Activated T-helper 17 cell treated with anti-CD3 and anti-CD28 coated beads, Interleukin-2, amount 50 U/mL, for 72 hours (primary cell): ENCODE measurements around the gene ANKRD17. TPM values are rescaled to one million over a fixed set of nuclear protein-coding genes. Genes with fewer than 3 reads are reported as not detected.
"Not testable (repeated sequence)": the region's sequence is repeated elsewhere in the genome, so short reads cannot be mapped to it uniquely, and the experiment has no call there.

Source experiments
- ATAC-seq: fragments of 150-1000 bp; cut with Tn5 transposase; replicated peaks from 2 replicates; pipeline ENCODE4 v1.10.0; 2021; ENCODE audit warnings: mild to moderate bottlenecking, moderate library complexity
- H3K27ac Mint-ChIP-seq: one replicate; pipeline ENCODE4 v1.8.0; 2022; ENCODE audit warnings: mixed read lengths
- H3K27me3 Mint-ChIP-seq: one replicate; pipeline ENCODE4 v1.8.0; 2022; ENCODE audit warnings: mixed read lengths
- H3K36me3 Mint-ChIP-seq: one replicate; pipeline ENCODE4 v1.8.0; 2022; ENCODE audit warnings: low read depth, mild to moderate bottlenecking, mixed read lengths
- H3K4me1 Mint-ChIP-seq: one replicate; pipeline ENCODE4 v1.8.0; 2022; ENCODE audit warnings: mixed read lengths
- H3K4me3 Mint-ChIP-seq: one replicate; pipeline ENCODE4 v1.8.0; 2022; ENCODE audit warnings: mild to moderate bottlenecking, mixed read lengths
- H3K9me3 Mint-ChIP-seq: one replicate; pipeline ENCODE4 v1.8.0; 2022; ENCODE audit warnings: mixed read lengths
- total RNA-seq, 2 donors: library from RNA; stranded (reverse); gene quantifications; one replicate each; pipeline ENCODE4 v1.2.3, GENCODE V29; 2022

Gene ANKRD17, protein sequence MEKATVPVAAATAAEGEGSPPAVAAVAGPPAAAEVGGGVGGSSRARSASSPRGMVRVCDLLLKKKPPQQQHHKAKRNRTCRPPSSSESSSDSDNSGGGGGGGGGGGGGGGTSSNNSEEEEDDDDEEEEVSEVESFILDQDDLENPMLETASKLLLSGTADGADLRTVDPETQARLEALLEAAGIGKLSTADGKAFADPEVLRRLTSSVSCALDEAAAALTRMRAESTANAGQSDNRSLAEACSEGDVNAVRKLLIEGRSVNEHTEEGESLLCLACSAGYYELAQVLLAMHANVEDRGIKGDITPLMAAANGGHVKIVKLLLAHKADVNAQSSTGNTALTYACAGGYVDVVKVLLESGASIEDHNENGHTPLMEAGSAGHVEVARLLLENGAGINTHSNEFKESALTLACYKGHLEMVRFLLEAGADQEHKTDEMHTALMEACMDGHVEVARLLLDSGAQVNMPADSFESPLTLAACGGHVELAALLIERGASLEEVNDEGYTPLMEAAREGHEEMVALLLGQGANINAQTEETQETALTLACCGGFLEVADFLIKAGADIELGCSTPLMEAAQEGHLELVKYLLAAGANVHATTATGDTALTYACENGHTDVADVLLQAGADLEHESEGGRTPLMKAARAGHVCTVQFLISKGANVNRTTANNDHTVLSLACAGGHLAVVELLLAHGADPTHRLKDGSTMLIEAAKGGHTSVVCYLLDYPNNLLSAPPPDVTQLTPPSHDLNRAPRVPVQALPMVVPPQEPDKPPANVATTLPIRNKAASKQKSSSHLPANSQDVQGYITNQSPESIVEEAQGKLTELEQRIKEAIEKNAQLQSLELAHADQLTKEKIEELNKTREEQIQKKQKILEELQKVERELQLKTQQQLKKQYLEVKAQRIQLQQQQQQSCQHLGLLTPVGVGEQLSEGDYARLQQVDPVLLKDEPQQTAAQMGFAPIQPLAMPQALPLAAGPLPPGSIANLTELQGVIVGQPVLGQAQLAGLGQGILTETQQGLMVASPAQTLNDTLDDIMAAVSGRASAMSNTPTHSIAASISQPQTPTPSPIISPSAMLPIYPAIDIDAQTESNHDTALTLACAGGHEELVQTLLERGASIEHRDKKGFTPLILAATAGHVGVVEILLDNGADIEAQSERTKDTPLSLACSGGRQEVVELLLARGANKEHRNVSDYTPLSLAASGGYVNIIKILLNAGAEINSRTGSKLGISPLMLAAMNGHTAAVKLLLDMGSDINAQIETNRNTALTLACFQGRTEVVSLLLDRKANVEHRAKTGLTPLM (N-terminal part only)
- 10 to 100 TPM; 46.7 to 70.7 TPM for total RNA-seq

DNA sequence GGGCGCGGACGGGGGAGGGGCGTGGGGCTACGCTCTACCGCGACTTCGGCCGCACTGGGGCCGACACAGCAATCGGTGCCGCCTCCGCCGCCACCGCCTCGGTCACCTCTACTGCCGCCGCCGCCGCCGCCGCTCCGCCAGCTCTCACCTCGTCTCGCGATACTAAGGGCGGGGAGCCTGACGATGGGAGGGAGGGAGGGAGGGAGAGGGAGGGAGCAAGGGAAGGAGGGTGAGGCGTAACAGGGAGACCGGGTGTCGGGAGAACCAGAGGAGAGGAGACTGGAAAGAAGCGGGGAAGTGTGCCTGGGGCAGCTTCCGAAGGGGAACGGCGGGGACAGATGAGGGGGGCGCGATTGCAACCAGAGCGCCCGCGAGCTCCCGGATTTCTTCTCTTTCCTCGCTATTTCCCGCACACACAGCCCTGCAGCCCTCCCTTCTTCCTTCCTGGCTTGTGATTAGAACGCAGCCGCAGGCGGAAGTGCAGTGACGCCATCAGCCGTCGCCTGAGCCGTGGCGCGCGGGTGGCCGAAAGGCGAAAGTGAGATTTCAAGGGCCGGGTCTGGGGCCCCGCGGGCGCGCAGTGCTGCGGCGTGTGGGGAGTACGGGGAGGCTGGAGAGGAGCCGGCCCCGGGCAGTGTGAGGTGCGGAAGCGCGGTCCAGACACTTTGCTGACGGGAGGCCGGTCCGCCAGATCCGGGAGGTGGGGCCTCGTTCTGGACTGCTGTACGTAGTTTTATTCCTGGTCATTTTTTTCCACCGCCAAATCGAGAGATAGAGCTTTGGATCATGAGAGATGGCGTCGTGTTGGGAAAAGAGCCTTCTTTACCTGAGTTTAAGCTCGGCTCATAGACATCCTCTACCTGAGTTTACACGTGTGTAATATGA is at the start of gene ANKRD17:
TSS of gene ANKRD17 (minus strand) at position 113 of the 885 bp plus-strand sequence. CDS start 130 bp downstream, outside the sequence.
- peaks cover 54% of the 10 kb centered on the region for H3K36me3 Mint-ChIP-seq
- no peaks in the 10 kb centered on the region for H3K27me3 Mint-ChIP-seq
- H3K4me1 Mint-ChIP-seq = peaks cover 9% of the 10 kb centered on the region
- H3K27ac Mint-ChIP-seq = peak within 1 kb of the TSS; percentile 100
- peak; percentile 80 for ATAC-seq
- H3K9me3 Mint-ChIP-seq = no peaks in the 10 kb centered on the region
- H3K4me3 Mint-ChIP-seq = peak within 1 kb of the TSS; percentile 99

DNA sequence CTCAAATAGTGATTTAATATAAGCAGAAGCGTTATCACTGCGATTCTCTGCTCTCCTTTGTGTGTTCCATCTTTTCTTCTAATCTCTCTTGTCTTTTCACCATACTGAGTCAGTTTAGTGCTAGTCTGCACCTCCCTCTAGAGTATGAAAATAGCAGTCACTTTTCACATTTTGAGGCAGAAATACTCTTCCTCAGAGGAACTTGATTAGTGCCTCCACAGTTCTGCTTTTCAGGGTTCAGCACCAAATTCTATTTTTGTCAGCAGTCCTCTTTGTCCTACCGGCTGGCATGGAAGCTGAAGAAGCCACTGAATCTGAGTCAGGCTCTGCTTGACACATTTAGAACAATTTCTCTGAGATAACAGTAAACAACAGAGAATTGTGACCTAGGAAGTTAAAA is 49.7 kb upstream of the ANKRD17 start:
- no peaks in the 10 kb centered on the region for H3K9me3 Mint-ChIP-seq
- H3K36me3 Mint-ChIP-seq = no peaks in the 10 kb centered on the region
- no peaks in the 10 kb centered on the region for H3K27me3 Mint-ChIP-seq
- ATAC-seq = no peak
- H3K4me1 Mint-ChIP-seq = no peaks in the 10 kb centered on the region
- no peak overlapping the region for H3K27ac Mint-ChIP-seq
- no peak overlapping the region for H3K4me3 Mint-ChIP-seq

DNA sequence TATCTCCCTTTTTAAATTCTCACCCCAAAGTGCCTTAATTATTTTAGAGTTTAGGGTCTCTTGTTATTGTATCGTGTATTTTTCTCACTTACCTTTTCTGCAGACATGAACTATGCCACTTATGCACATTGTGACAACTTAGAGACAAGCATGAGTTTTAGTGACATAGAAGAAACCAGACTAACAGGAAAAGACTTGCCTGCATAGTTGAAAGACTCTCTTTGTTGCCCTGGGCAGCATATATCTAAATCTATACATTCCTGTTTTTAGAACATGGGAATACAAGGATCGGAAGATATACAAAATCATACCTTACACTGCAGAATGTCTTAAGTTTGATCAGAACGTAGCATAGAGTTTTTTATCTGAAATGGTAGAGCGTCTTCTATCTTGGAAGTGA is 45.1 kb upstream of the ANKRD17 start:
- no peak for ATAC-seq
- H3K4me3 Mint-ChIP-seq = no peak overlapping the region
- H3K36me3 Mint-ChIP-seq = no peaks in the 10 kb centered on the region
- H3K4me1 Mint-ChIP-seq = no peaks in the 10 kb centered on the region
- no peak overlapping the region for H3K27ac Mint-ChIP-seq
- no peaks in the 10 kb centered on the region for H3K27me3 Mint-ChIP-seq
- peaks cover 4% of the 10 kb centered on the region for H3K9me3 Mint-ChIP-seq

DNA sequence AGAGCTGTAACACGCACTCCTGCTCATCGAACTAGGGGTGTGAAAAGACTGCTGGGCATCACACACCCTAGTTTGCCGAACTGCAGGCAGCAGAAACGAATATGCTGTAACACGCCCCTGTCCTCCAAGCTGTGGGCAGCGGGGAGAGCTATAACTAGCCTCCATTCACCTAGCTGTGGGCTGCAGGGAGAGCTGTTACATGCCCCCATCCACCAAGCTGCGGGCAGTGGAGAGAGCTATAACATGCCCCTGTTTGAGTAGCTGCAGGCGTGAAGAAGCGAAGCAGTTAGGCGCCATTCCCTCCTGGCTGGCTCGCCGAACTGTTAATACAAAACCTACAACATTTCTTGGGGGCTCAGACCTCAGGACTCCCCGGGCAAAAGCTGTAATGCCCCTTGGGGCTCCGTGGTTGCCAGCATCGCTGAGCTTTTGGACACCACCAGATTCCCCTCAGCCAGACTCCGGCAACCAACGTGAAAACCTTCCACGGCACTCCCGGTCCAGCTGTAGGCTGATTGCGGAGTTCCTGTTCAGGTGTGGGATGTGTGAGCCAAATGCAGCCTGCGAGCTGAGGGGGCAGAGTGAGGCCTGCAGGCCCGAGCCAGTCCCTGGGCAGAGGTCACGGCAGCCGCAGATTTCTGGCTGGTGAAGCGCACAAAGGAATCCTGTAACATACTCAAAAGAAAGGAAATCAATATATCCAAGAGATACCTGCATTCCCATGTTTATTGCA is 41.1 kb upstream of the ANKRD17 start:
- ATAC-seq = no peak

DNA sequence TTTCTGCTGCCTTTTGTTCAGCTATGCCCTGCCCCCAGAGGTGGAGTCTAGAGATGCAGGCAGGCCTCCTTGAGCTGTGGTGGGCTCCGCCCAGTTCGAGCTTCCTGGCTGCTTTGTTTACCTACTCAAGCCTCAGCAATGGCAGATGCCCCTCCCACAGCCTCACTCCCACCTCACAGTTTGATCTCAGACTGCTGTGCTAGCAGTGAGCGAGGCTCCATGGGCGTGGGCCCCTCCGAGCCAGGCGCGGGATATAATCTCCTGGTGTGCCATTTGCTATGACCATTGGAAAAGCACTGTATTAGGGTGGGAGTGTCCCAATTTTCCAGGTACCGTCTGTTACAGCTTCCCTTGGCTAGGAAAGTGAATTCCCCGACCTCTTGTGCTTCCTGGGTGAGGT is 34.1 kb upstream of the ANKRD17 start:
- not testable (repeated sequence) for H3K27ac Mint-ChIP-seq, H3K27me3 Mint-ChIP-seq, H3K4me3 Mint-ChIP-seq, H3K36me3 Mint-ChIP-seq, H3K4me1 Mint-ChIP-seq, ATAC-seq
- peaks cover 24% of the 10 kb centered on the region for H3K9me3 Mint-ChIP-seq

More for the DNA sequence above, 41.1 kb upstream of the ANKRD17 start:
- H3K27ac Mint-ChIP-seq = no peak overlapping the region
- H3K36me3 Mint-ChIP-seq = no peaks in the 10 kb centered on the region
- H3K4me1 Mint-ChIP-seq = no peaks in the 10 kb centered on the region
- H3K27me3 Mint-ChIP-seq = no peaks in the 10 kb centered on the region
- H3K9me3 Mint-ChIP-seq = peaks cover 13% of the 10 kb centered on the region
- H3K4me3 Mint-ChIP-seq = no peak overlapping the region

DNA sequence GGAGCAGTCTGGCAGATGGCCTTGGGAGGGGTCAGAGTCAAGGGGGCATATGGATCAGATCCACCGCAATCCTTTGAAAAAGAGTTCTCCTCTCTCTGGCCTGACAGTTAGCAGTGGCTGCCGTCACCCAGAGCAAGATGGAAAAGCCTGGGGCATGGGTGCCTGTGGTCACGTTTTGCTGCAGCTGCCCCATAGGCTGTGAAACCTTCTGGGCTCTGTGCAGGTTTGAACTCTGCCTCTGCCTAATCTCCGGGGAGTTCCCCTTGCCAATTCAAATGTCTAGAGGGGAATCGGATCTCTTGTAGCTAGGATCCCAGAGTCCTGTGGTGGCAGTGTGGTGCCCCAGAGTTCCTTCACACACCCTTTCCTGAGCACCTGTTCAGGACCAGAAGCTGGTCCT is 23.4 kb upstream of the ANKRD17 start:
- Mint-ChIP-seq H3K9me3 (peaks cover 14% of the 10 kb centered on the region), H3K27ac (no peak overlapping the region), H3K4me1 (peaks cover 3% of the 10 kb centered on the region), H3K4me3 (no peak overlapping the region), H3K36me3 (peaks cover 18% of the 10 kb centered on the region), H3K27me3 (no peaks in the 10 kb centered on the region)
- no peak for ATAC-seq

DNA sequence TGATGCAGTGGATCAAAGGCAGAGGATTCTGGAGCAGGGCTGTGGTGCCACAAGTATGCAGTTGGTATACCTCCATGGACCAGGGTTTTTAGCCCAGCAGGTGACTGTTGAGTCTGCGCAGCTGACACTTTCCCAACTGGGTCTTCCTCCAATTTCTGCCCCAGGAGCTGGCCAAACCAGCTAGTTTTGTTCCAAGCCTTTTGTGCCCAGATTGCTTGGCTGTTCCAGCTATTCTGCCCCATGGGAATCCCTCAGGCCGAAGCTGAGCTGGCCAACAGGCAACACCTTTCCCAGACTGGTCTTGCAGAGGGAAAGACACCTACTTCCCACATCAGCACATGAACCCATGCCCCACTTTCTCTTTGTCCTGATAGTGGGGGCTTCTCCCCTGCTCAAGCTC is 22.8 kb upstream of the ANKRD17 start:
- H3K36me3 Mint-ChIP-seq = peaks cover 18% of the 10 kb centered on the region
- H3K27me3 Mint-ChIP-seq = no peaks in the 10 kb centered on the region
- peaks cover 12% of the 10 kb centered on the region for H3K9me3 Mint-ChIP-seq
- no peak overlapping the region for H3K27ac Mint-ChIP-seq
- H3K4me1 Mint-ChIP-seq = peaks cover 3% of the 10 kb centered on the region
- no peak for ATAC-seq
- H3K4me3 Mint-ChIP-seq = no peak overlapping the region

DNA sequence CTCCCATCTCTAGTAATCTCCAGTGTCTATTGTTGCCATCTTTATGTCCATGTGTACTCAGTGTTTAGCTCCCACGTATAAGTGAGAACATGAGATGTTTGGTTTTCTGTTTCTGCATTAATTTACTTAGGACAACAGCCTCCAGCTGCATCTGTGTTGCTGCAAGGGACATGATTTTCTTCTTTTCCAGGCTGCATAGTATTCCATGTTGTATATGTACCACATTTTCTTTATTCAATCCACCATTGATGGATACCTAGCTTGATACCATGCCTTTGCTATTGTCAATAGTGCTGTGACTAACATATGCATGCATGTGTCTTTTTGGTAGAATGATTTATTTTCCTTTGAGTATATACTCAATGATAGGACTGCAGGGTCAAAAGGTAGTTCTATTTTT is 18.6 kb upstream of the ANKRD17 start:
- H3K9me3 Mint-ChIP-seq = peaks cover 10% of the 10 kb centered on the region
- peaks cover 6% of the 10 kb centered on the region for H3K36me3 Mint-ChIP-seq
- no peak overlapping the region for H3K27ac Mint-ChIP-seq
- no peak for ATAC-seq
- no peaks in the 10 kb centered on the region for H3K27me3 Mint-ChIP-seq
- peaks cover 8% of the 10 kb centered on the region for H3K4me1 Mint-ChIP-seq
- H3K4me3 Mint-ChIP-seq = no peak overlapping the region

DNA sequence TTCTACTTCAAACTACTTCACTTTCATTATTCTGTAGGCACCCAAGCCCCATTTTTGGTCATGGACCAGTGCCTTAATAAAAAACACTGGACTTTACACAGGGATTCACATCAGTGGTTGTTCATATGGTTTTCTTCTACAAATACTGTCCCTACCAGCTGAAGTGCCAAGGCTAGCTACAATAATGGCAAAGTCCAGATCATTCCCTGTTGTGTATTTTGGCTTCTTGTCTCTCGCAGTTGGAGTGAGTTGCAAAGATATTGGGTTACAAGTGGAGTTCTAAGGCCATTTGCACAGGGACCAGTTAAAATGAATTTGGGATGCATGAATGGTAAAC is 16.7 kb upstream of the ANKRD17 start:
- H3K27me3 Mint-ChIP-seq = no peaks in the 10 kb centered on the region
- peaks cover 10% of the 10 kb centered on the region for H3K9me3 Mint-ChIP-seq
- no peak overlapping the region for H3K27ac Mint-ChIP-seq
- H3K4me3 Mint-ChIP-seq = no peak overlapping the region
- no peaks in the 10 kb centered on the region for H3K36me3 Mint-ChIP-seq
- ATAC-seq = no peak
- peaks cover 8% of the 10 kb centered on the region for H3K4me1 Mint-ChIP-seq

DNA sequence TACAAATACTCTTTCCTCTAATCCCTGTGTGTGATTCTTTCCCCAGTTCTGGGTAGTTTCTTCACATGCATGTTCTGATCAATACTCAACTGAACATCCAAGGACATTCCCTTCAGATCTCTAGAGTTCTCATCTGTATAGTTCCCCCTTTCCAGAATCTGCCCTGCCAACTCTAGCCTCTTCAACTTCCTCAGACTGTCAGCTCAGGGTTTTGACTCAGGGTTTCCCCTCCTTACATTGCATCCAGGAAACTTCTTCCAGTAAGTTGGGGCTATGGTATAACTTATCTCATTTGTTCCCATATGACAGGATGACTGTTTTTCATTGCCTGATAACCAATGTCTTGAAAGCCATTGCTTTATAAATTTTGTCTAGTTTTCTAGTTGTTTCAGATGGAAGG is 14.2 kb upstream of the ANKRD17 start:
- Mint-ChIP-seq H3K4me1 (peaks cover 5% of the 10 kb centered on the region), H3K4me3 (no peak overlapping the region), H3K9me3 (peaks cover 3% of the 10 kb centered on the region), H3K27ac (no peak overlapping the region), H3K27me3 (no peaks in the 10 kb centered on the region), H3K36me3 (no peaks in the 10 kb centered on the region)
- no peak for ATAC-seq

DNA sequence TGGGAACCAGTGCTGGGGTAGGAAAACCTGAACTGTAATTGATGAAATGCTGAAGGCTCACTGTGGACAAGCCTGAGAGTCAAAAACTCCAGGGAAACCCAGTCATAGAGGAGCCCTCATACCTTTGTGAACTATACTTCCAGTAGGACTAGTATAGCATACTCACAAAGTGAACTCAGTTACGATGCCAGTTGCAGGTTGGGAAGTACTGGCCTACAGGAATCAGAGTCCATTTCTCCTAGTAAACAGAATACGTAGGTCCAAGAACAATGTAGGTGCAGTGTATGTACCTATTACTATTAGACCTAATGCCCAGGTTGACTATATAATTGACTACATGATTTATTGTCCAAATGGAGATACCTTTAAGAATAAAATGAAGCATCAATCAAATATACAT is 8.5 kb upstream of the ANKRD17 start:
- no peak for ATAC-seq
- H3K27ac Mint-ChIP-seq = no peak overlapping the region
- H3K9me3 Mint-ChIP-seq = no peaks in the 10 kb centered on the region
- no peaks in the 10 kb centered on the region for H3K4me1 Mint-ChIP-seq
- H3K27me3 Mint-ChIP-seq = no peaks in the 10 kb centered on the region
- no peaks in the 10 kb centered on the region for H3K36me3 Mint-ChIP-seq
- no peak overlapping the region for H3K4me3 Mint-ChIP-seq

DNA sequence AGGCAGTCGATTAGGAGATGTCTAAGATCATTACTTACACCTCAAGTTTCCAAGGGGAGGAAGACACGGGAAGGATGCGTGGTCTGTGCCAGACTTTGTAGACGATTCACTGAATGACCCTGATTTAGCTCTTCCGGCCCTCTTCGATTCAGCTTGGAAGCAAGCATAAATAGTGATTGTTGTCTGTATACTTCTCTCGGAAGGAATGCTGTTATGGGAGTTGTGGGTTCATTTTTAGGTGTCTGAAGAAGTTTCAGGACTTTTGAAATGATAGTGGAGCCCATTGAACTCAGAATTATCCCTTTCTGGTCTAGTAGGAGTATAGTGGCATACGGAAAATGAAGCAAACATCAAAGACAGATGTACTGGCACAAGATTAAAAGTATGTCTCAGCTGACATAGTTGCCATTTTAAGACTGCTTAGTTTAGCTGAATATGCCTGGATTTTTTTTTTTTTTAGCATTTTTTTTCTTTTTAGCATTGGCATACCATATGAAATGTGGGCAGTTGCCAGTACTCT is 1.0 kb upstream of the ANKRD17 start:
- Mint-ChIP-seq H3K36me3 (peaks cover 47% of the 10 kb centered on the region), H3K4me1 (peaks cover 5% of the 10 kb centered on the region), H3K9me3 (no peaks in the 10 kb centered on the region), H3K4me3 (peak overlapping the region; percentile 99), H3K27ac (peak overlapping the region; percentile 100), H3K27me3 (no peaks in the 10 kb centered on the region)
- peak; percentile 6 for ATAC-seq

DNA sequence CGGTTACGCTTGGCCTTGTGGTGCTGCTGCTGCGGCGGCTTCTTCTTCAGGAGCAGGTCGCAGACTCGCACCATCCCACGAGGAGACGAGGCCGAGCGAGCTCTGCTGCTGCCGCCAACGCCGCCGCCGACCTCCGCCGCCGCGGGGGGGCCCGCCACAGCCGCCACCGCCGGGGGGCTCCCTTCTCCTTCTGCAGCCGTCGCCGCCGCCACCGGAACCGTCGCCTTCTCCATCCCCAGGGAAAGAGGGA is 237 bp downstream of the ANKRD17 start:
- Mint-ChIP-seq H3K4me3 (peak overlapping the region; percentile 99), H3K4me1 (peaks cover 11% of the 10 kb centered on the region), H3K9me3 (no peaks in the 10 kb centered on the region), H3K27ac (peak overlapping the region; percentile 100), H3K27me3 (no peaks in the 10 kb centered on the region), H3K36me3 (peaks cover 60% of the 10 kb centered on the region)
- no peak for ATAC-seq
